KG1 (cell line): Measurements from ENCODE around the gene MTRF1.

ENCODE experiments used
- DNase-seq: peaks from one replicate; lab custom pipeline; 2025; lab: John Stamatoyannopoulos, UW

MTRF1 gene

GRCh38 chr13:41224113-41225110 is 39.0 kb downstream of the MTRF1 start:
- DNase-seq = no peak

DNA sequence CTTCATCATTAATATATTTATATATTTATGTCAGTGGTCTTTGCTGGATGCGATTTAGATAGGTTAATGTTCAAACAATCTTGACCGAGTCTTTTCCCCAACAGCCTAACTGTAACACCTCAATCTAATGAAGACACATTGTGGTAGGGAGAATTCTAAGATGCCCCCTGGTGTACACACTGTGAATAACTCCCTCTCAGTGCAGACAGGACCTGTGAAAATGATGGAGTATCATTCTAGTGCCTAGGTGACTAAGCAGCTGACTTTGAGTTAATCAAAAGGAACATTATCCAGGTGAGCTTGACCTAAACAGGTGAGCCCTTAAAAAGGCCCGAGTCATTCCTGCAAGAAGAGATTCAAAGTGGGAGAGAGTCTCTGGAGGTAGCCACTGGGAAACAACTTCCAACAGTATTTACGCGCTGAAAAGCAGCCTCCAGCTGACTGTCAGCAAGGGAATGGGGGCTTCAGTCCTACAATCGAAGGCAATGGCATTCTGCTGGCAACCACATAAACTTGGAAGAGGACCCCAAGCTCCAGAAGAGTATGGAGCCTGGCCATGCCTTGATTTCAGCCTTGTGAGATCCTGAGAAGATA is 41.0 kb downstream of the MTRF1 start:
- DNase-seq = peak; percentile 48

- no peak for DNase-seq
These were observed 43.0 kb downstream of the MTRF1 start for GRCh38 chr13:41220401-41220800.

GRCh38 chr13:41216160-41216559 is 47.2 kb downstream of the MTRF1 start:
- DNase-seq = no peak

- DNase-seq = no peak
These were observed 49.5 kb downstream of the MTRF1 start for GRCh38 chr13:41213919-41214318.

GRCh38 chr13:41213316-41213715 is 50.1 kb downstream of the MTRF1 start:
- DNase-seq = no peak

DNA sequence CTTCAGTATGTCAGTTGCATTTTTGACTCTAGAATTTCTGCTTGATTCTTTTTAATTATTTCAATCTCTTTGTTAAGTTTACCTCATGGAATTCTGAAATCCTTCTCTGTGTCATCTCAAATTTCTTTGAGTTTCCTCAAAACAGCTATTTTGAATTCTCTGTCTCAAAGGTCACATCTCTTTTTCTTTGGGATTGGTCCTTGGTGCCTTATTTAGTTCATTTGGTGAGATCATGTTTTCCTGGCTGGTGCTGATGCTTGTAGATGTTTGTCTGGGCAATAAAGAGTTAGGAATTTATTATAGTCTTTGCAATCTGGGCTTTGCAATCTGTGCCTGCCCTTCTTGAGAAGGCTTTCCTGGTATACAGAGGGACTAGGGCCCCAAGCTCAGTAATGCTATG is 50.5 kb downstream of the MTRF1 start:
- no peak for DNase-seq

GRCh38 chr13:41211062-41211461 is 52.3 kb downstream of the MTRF1 start:
- DNase-seq = no peak

DNA sequence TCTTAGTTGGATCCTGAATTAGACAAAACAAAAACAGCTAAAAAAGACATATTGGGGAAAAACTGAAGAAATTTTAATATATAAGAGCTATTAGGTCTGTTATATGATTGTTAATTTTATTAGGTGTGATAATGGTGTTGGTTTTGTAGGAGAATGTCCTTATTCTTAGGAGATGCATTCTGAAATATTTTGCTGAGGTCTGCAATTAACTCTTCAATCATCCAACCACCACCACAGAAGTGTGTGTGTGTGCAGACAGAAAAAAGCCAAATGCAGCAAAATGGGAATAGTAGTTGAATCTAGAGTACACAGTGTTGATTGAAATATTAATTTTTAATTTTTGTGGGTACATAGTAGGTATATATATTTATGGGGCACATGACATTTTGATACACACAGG is 56.9 kb downstream of the MTRF1 start:
- no peak for DNase-seq

- no peak for DNase-seq
These were observed 59.6 kb downstream of the MTRF1 start for GRCh38 chr13:41203810-41204209.

DNA sequence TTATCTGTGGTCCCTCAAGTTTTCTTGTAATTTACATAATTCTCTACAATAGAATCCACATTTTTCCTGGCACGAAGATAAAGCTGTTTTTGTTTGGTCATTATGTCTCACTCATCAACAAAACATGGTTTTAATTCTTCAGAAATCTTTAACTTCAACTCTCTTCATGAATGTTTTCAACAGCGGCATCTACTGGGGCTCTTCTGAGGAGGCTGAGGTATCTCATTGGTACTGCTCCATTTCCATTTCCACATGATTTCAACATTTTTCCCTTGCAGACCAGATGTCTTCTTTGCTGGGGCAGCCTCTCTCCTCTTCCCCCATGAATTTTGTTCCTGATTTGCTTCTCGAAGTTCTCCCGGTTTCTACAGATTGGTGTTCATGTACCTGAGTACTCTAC is 63.2 kb downstream of the MTRF1 start:
- no peak for DNase-seq

DNA sequence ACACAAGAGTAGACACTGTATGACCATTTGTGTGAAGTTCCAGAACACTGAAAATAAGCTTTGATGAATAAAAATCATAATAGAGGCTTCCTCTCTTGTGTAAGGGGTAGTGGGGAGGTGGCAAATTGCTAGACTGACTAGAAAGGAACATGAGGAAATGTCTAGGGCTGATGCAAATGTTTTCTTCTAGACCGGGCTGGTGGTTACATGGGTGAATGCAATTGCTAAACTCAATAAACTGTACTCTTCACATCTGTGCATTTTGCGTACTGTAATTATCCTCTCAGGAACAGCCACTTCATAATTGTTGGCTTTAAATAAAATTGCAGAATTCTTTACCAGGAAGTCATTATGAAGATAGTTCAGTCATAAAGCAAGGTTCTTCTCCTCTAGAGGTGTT is 63.9 kb downstream of the MTRF1 start:
- no peak for DNase-seq

DNA sequence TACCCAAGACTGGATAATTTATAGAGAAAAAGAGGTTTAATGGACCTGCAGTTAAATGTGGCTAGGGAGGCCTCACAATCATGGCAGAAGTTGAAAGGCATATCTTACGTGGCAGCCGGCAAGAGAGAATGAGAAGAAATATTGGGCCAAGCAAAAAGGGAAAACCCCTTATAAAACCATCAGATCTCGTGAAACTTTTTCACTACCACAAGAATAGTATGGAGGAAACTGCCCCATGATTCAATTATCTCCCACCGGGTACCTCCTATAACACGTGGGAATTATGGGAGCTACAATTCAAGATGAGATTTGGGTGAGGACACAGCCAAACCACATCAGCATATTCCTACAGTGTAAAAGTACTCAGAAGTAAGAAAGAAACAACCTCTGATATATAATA is 64.3 kb downstream of the MTRF1 start:
- no peak for DNase-seq

GRCh38 chr13:41196620-41197019 is 66.8 kb downstream of the MTRF1 start:
- no peak for DNase-seq

DNA sequence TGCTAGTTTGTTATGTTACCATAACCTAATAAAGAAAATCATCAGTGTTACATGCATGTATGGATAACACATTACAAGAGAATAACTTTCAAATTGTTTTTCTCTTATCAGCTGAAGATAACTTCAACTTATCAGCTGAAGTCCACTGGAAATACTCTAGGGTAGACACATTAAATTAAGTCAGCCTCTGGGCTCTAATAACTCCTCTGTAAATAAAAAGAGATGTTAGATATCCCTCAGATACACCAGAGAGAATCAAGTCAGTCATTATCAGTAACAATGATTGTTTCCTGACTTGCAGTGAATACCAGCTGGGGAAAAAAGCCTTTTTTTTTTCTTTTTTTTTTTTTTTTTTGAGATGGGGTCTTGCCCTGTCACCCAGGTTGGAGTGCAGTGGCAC is 67.4 kb downstream of the MTRF1 start:
- no peak for DNase-seq

- peak; percentile 79 for DNase-seq
These were observed 69.2 kb downstream of the MTRF1 start, which contains the start of gene KBTBD7 for GRCh38 chr13:41193919-41194824. Gene KBTBD7, minus strand, starts transcription at chr13:41194569. Its CDS starts 312 bp downstream, at chr13:41194257.

DNA sequence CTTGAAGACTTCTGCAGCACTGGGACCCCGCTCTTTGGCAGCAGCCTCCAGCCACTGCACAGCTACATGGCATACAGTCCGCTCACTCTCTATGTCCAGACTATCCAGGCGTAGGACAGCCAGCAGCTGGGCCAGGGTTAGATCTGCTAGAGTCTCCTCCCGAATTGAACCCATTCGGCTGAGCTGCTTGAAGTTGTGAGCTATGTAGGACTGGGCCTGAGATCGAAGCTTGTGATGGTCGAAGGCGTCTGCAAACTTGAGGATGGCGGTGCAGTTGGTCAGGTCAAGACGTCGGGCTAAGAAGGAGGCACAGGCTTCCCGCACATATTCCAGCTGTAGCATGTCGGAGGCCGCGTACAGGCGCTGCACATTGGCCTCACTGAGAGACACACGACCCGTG is 69.9 kb downstream of the MTRF1 start:
- no peak for DNase-seq

DNA sequence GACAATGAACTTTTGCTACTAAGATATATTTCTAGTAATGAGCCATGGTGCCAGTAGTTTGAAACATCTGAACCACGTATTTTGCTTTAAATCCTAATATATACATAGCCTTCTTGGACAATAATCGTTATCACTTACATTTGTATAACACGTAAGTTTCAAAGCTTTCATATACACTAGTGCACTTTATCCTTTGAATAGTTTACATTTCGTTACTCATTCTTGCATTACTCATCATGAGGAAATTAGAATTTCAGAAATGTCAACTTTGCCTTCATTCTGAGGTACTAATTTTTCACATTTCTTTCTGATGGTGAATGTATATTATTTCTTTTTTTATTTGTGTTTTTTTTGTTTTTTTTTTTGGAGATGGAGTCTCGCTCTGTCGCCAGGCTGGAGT is 74.8 kb downstream of the MTRF1 start:
- DNase-seq = no peak

DNA sequence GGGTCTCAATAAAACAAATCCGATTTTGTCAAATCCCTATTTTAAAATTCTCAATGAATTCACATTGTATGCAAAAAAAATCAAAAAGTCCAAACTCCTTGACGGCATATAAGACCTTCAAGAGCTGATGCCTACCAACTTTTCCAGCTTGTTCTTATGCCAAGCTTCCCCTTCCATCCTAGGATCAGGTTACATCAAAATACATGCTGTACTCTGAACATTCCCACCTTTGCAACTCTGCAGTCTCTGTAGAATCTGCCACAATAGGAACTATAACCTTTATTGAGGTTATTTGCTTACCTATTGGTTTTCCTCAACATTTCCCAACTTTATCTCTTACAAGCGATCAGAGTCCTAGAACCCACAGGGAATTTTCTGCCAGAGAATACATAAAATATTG is 76.9 kb downstream of the MTRF1 start:
- DNase-seq = no peak

- DNase-seq = no peak
These were observed 81.1 kb downstream of the MTRF1 start for GRCh38 chr13:41182231-41182630.

- DNase-seq = no peak
These were observed 83.7 kb downstream of the MTRF1 start for GRCh38 chr13:41179593-41180250.

GRCh38 chr13:41178040-41178439 is 85.3 kb downstream of the MTRF1 start:
- DNase-seq = no peak
